ENCODE data around the gene ARHGEF28.

DNA sequence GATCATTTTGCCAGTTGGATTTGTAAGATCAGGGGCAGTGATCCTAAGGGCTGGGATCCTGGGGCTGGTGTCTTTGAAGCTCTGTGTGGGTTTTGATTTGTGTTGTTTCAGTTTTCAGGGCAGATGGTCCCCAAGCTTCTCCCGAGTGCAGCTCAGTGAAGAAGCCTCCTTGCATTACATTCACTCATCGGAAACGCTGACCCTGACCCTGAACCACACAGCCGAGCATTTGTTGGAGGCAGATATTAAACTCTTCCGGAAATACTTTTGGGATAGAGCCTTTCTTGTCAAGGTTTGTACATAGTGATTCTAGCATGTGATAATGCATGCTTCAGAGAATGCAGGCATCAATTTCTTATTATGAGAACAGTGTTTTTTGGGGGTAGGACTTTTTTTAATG is 150.4 kb downstream of the ARHGEF28 start:
- TF ChIP-seq, protein P1, sequence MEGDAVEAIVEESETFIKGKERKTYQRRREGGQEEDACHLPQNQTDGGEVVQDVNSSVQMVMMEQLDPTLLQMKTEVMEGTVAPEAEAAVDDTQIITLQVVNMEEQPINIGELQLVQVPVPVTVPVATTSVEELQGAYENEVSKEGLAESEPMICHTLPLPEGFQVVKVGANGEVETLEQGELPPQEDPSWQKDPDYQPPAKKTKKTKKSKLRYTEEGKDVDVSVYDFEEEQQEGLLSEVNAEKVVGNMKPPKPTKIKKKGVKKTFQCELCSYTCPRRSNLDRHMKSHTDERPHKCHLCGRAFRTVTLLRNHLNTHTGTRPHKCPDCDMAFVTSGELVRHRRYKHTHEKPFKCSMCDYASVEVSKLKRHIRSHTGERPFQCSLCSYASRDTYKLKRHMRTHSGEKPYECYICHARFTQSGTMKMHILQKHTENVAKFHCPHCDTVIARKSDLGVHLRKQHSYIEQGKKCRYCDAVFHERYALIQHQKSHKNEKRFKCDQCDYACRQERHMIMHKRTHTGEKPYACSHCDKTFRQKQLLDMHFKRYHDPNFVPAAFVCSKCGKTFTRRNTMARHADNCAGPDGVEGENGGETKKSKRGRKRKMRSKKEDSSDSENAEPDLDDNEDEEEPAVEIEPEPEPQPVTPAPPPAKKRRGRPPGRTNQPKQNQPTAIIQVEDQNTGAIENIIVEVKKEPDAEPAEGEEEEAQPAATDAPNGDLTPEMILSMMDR (IDR thresholded peaks at IDR 0.05; ENCODE audit: low read depth, low read length), result no peak
- TF ChIP-seq POLR2A (IDR thresholded peaks at IDR 0.05; ENCODE audit: extremely low read depth, insufficient read length), result no peak

Measured in NB4 (cell line).